Measurements from ENCODE around the gene RNF8.

DNA sequence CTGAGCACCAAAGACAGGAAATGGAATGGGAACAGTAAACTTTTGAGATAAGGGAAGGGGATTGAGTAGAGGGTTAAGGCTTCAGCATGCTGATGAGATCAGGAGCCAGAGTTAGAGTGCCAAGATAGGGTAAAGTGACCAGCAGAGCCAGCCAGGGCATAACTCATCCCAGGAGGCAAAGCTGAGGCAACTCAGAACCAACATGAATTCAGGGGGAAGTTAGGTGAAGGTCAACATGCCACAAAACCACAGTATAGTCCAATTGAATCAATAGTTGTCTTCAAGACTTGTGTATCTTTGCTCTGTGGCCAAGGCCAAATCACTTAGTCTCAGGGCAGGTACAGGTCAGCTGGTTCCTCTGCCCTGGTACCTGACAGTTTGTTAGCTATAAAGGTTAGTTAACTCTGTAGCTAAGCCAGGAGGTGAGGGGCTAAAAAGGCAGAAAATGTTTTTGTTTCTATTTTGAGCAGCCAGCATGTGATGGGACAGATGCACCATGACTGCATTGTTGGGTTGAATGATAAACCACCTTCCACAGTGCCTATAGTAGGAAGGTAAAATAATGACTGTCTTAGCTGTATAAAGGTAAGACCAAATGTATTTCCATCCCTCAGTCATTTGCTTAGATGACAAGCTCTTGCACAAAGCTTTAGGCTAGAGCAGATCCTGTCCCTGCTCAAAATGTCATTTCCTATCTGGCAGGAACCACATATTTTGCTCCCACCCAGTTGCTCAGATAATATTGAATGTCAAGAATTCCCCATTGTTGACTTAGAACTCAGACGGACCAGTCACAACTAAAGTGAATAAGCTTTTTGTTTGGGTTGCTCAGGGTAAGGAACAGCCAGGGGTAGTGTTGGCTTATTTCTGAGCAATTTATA is 15.8 kb downstream of the RNF8 start:
- TF ChIP-seq, protein P1, sequence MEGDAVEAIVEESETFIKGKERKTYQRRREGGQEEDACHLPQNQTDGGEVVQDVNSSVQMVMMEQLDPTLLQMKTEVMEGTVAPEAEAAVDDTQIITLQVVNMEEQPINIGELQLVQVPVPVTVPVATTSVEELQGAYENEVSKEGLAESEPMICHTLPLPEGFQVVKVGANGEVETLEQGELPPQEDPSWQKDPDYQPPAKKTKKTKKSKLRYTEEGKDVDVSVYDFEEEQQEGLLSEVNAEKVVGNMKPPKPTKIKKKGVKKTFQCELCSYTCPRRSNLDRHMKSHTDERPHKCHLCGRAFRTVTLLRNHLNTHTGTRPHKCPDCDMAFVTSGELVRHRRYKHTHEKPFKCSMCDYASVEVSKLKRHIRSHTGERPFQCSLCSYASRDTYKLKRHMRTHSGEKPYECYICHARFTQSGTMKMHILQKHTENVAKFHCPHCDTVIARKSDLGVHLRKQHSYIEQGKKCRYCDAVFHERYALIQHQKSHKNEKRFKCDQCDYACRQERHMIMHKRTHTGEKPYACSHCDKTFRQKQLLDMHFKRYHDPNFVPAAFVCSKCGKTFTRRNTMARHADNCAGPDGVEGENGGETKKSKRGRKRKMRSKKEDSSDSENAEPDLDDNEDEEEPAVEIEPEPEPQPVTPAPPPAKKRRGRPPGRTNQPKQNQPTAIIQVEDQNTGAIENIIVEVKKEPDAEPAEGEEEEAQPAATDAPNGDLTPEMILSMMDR (IDR thresholded peaks at IDR 0.05; ENCODE audit: insufficient read depth, low read depth, low read length) = no peak
- TF ChIP-seq EZH2 (IDR thresholded peaks at IDR 0.05; ENCODE audit: insufficient read depth, low read length) = no peak
